Measurements from ENCODE around the gene CORT.

CORT gene

GRCh38 chr1:10474613-10475507 is 25.0 kb downstream of the CORT start, which contains the start of gene PEX14:
Gene PEX14 (plus strand): TSS chr1:10474950. CDS start chr1:10474967, 17 bp downstream.
- peak; percentile 54 for DNase-seq (ENCODE audit: low read depth)

DNA sequence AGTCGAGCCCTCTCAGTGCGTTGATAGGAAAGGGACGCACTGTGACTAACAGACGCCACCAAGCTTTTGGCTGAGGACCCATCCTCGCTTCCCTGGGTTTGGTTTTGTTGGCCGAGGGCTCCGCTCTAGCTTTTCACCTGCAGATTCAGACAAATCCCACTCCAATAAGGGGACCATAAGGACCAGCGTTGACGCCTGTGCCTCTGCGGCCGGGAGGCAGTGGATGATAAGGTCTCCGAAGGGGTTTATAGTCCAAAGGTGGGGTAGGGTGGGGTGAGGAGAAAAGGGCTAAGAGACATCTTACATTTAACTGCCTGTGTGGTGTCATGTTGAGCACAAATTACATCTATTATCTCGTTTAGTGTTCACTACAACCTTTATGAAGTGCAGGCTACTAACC is 25.7 kb downstream of the CORT start:
- no peak for DNase-seq (ENCODE audit: low read depth)

GRCh38 chr1:10479296-10479695 is 29.5 kb downstream of the CORT start:
- no peak for DNase-seq (ENCODE audit: low read depth)

- DNase-seq (ENCODE audit: low read depth): no peak
Observed at GRCh38 chr1:10480614-10481013, 30.8 kb downstream of the CORT start.

GRCh38 chr1:10484521-10484920 is 34.7 kb downstream of the CORT start:
- no peak for DNase-seq (ENCODE audit: low read depth)

- no peak for DNase-seq (ENCODE audit: low read depth)
Observed at GRCh38 chr1:10489291-10490055, 39.6 kb downstream of the CORT start.

DNA sequence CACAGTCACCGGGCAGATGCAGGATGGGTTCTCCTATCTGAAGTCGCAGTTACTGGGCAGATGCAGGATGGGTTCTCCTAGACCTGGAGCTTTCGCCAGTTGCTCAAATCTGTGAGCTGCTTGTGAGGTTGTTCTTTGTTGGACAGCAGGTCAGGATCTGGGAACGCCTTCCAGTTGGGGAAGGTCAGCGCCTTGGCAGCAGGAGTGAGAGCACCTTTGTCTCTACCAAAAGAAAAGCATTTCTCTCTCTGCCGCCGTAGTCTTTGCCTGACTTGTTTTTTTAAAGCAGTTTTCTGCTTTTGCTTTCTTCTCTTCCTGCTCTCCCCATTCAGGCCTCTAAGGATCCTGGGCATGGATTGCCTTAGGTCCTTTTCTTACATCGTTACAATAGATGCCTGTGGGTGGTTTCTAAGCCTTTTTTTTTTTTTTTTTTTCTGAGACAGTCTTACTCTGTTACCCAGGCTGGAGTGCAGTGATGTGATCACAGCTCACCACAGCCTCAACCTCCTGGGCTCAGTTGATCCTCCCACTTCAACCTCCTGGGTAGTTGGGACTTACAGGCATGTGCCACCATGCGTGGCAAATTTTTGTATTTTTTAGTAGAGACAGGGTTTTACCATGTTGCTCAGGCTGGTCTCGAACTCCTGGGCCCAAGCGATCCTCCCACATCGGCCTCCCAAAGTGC is 40.6 kb downstream of the CORT start:
- DNase-seq (ENCODE audit: low read depth): no peak

- DNase-seq (ENCODE audit: low read depth): no peak
Observed at GRCh38 chr1:10494418-10494753, 44.6 kb downstream of the CORT start.

- DNase-seq (ENCODE audit: low read depth): peak; percentile 35
Observed at GRCh38 chr1:10494754-10495474, 45.1 kb downstream of the CORT start.

- DNase-seq (ENCODE audit: low read depth): no peak
Observed at GRCh38 chr1:10495475-10495817, 45.6 kb downstream of the CORT start.

DNA sequence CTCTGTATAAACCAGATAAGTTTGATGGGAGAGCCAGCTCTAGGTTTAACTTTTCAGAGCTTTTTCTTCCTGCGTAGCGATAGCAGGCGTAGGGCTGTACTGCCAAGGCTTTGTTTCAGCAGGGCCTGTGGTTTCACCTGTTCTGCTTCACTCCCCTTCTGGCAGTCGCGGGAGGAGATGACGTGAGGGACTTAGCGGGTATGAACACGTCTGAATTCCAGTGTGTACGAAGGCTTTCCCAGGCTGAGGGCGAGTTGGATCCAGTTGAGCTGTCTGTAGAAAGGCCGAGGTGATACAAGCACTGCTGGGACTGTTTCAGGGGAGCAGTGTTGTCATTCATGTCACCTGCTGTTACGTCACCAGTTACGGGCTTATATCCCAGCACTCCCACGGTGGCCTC is 46.1 kb downstream of the CORT start:
- DNase-seq (ENCODE audit: low read depth): no peak

DNA sequence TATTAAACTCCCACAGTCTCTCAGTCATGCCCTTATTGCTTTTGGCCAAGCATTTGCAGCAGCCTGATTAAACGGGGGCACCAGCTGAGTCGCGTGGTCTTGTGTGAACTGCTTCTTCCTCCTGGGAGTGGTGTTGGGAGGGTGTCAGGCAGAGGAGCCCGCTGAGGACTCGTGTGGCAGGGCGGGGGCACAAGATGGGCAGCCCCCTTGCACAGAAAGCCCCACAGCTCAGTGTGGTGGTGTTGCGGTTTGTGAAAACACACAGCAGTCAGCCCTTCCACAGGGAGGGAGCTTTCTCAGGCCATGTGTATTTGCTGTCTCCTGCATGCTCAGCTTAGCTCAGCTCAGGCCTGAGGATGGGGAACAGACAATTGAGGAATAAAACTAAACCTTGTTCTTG is 47.3 kb downstream of the CORT start:
- DNase-seq (ENCODE audit: low read depth): no peak

- DNase-seq (ENCODE audit: low read depth): no peak
Observed at GRCh38 chr1:10498231-10498630, 48.4 kb downstream of the CORT start.
